Fibroblast of the conjunctiva (primary cell): ENCODE data around the gene MLXIPL.
"Not testable (repeated sequence)": the region's sequence is repeated elsewhere in the genome, so short reads cannot be mapped to it uniquely, and the experiment has no call there.

Source experiments
- DNase-seq: peaks from one replicate; pipeline ENCODE4 v3.0.0-alpha.2; 2010; ENCODE audit warnings: low read depth

The MLXIPL gene

DNA sequence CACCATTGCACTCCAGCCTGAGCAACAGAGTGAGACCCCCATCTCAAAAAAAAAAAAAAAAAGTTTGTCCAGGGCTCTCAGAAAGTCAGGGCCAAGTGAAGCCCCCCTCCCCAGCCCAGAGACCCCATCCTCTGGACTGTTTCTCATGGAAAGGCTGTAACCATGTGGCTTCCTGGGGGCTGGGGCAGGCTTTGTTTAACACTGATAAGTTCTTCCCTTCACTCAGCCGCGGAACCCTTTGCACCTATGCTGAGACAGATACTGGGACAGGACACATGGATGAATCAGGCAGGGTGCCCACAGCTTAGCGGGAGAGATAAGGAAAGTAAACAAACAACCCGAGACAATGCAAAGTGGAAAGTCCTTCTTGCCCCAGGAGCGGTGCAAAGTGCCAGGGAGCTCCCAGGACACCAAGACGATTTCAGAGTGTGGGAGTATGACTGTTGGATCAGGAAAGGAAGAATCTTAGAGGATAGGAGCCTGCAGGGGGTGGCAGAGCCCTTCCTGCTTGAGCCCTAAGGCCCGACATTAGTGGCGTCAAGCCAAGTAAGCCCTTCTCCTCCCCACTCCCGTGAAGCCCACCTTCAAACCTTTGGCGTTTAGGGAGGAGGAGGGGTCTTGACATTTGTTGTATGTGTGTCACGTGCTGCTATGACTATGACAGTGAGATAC is 11.6 kb downstream of the MLXIPL start:
- DNase-seq, result no peak

DNA sequence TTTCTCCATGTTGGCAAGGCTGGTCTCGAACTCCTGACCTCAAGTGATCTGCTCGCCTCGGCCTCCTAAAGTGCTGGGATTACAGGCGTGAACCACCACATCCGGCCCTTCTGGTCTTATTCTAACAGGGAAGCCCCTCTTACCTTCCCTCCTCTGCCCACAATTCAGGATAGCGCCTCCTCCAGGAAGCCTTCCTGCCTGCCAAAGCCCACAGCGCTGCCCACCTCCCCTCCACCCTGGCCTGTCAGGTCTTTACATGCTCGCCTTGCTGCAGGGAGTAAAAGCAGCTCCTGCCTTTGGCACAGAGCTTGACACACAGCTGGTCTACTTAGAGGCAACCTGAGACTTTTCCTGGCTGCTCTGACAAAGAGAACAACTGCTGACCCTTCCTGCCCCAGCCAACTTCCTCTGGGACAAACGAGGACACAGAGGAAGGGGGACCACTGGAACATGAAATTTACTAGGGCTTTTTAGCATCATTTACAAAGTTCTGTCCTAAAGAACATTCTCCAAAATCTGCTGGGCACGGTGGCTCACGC is 13.2 kb downstream of the MLXIPL start:
- DNase-seq, result no peak

DNA sequence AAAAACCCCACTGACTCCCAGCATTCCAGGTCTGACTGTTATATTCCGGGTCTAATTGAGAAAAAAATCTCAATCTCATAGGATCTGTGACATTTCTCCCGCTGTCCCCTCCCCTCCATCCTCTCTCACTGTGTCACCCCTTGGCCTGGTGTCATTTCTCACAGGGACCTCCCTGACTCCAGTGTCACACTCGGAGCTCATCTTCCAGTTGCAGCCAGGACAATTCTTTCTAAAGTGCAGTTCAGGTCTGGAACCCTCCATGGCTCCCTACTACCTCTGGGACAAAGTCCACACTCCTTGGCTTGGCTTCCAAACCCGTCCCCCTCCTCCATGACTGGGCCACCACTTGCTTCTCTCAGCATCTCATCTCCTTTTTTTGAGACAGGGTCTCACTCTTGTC is 14.2 kb downstream of the MLXIPL start:
- DNase-seq, result no peak

DNA sequence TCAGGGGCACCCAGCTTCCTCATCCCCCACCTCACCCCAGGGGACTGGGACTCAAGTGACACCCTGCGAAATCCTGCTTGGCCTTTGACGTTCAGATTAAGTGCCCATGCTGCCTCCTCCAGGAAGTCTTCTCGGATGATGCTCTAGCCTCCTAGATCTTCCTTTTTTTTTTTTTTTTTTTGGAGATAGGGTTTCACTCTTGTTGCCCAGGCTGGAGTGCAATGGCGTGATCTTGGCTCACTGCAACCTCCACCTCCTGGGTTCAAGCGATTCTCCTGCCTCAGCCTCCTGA is 16.7 kb downstream of the MLXIPL start:
- not testable (repeated sequence) for DNase-seq

DNA sequence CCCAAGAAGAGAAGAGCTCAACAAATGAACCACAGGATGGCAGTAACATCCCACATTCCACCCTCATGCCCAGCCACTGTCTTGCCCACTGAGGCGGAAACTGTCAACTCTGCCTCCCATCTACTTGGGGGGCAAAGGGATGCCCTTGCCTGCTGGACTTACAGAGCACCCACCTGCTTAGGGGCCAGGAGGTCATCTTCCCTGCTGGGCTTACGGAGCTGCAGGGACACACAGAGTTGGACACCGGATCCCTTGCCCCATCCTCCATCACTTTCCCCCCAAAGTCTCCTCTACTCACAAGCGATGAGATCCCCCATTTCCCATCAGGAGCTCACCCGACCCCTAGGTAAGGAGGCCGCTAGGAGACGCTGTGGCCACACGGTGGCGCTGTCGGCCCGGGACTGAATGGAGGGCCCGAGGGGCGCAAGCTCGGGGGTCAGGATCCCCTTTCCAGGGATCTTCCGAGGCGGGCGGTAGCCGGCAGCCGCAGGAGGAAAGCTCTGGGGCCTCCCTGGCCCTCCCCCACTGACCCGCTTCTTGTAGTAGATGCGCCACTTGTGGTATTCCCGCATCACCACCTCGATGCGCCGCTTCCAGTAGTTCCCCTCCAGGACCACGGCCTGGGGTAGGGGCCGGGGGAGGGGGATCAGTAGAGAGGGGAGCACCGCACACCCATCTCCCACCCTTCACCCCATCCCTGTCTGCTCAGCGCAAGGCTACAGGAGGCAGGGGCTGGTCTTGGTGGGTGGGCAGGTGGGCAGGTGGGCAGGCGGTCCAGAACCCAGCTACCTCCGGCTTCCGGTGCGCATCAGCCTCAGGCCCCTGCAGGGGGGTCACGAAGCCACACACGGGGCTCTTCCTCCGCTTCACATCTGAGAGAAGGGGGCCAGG is 17.3 kb downstream of the MLXIPL start:
- DNase-seq, result no peak

DNA sequence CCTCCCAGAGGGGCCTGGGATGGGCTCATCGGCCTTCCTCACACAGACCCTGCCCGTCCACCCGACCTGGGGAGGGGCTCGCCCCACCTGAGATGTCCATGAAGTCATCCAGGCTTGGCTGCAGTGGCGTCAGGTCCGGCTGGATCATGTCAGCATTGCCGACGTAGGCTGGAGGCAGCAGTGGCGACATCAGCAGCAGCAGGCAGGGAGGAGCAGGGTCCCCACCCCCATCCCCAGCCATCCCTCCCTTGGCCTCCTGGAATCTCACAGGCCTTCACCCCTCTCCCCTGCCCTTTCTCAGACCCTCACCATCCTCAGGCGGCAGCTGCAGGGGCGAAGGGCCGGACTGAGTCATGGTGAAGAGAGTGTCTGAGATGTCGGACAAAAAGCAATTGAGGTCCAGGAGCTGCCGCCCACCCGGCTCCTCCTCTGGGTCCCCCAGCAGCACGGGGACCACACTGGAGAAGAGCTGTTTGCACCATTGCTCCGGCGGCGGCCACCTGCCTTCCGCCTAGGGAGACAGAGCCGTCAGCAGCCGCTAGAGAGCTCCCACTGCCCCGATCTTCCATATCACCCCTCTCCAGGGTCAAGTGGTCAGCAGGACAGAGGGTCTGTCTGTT is 18.6 kb downstream of the MLXIPL start:
- no peak for DNase-seq

DNA sequence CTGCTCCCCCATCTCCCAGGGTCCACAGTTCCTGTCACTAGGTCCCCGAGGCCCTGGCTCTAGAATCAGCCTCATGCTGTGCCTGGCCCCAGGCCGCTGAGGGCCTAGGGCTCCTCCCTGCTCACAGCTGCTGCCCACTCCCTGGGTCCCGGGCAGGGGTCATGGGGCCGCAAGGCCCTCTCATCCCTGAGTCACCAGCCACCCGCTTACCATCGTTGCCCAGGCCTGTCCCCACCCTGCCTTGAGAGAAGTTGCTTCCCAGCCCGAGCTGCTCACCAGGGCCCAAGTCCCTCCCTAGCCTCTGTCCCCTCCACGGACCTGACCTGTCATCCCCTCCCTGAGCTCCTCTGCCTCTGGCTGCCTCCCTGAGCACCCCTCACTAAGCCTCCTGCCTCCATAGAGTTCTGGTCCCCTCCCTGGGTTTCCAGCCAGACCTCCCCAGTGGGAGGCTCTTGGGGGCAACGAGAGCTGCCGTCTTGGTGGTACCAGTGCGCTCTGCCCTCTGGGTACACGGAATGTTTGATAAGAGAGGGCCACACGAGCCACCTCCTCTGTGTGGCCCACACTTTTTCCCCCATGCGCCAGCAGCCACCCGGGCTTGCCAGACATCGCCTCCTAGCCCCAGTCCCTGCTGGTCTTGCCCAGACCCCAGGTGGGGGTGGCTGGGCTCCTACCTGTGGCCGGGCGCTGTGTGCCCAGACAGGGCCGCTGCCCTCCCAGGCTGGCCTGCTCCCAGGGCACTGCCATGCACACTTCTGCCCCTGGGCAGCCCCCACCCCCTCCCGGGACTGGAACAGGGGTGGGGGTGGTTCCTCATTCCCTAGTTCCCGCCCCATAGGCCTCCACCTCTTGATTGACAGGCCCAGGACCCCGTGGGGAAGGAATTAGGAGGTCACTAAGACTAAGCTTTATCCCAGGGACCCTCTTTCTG is 21.3 kb downstream of the MLXIPL start:
- DNase-seq, result no peak

DNA sequence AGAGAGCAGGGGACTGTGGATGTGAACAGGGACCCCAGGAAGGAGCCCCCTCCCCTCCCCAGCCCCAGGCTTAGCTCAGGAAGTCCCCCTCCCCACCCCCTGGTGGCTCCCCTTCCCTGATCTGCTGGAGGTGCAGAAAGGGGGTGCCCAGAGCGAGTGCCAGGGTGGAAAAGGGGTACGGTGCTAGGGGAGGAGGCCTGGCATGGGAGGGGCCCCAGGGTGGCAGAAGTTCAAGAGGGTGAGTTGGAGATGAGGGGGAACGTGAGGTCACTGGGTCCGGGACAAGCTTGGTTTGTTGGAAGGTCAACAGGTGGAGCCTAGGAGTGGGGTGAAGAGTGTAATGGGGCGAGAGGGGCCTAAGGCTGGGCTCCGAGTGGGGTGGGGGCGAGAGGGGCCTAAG is 24.4 kb downstream of the MLXIPL start:
- DNase-seq, result no peak

DNA sequence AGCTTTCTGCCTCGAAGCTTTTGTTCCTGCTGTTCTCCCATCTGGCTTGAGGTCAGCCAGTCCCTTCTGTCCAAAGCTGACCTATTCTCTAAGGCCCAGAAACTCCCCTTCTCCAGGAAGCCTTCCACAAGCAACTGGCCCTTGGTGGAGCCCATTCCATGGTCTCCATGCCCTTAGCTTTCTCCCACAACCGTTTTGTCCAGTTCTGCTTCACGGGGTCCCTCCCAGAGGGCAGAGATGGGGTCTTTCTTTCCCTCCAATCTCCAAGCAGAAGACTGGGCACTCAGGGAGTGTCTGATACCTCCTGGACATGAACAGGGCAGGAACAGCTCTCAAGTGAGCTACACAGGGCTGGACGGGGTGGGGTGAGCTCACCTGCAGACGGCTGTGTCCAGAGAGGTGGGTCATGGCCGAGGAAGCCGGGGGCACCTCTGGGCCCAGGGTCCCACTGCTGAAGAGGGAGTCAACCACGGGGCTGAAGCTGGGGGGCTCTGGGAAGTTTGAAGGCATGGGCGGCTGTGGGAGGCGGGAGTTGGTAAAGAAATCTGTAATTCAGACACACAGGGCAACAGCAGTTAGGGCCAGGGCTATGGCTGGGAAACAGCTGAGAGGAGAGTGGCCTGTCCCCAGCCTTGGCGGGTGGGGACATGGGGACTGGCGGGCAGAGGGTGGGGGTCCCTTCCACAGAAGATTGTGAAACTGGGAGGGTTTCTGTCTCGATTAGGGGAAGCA is 25.0 kb downstream of the MLXIPL start:
- no peak for DNase-seq

DNA sequence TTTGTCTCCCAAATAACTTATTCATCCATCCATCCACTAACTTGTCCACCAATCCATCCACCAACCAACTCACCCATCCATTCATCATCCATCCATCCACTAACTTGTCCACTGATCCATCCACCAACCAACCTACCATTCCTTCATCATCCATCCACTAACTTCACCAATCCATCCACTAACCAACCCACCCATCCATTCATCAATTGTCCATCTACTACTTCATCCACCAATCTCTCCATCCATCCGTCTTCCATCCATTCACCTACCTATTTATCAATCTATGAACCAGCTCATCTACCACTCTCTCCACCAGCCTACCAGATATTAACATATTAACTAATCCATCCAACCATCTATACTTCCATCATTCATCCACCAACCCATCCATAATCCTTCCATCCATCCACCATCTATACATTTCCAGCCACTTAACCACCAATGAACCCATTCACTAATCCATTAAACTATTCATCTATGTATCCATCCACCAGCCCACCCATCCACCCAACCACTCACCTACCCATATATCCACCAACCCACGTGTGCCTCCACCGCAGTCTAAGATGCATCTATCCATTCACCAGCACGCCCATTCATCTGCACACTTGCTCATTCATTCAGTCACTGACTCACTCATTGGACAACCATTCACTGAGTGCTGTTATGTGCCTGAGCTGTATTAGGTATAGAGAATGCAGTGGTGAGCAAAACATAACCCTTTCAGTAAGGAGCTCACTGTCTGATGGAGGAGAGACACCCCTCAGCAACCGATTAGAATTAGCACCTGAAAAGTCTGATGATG is 26.1 kb downstream of the MLXIPL start:
- no peak for DNase-seq

DNA sequence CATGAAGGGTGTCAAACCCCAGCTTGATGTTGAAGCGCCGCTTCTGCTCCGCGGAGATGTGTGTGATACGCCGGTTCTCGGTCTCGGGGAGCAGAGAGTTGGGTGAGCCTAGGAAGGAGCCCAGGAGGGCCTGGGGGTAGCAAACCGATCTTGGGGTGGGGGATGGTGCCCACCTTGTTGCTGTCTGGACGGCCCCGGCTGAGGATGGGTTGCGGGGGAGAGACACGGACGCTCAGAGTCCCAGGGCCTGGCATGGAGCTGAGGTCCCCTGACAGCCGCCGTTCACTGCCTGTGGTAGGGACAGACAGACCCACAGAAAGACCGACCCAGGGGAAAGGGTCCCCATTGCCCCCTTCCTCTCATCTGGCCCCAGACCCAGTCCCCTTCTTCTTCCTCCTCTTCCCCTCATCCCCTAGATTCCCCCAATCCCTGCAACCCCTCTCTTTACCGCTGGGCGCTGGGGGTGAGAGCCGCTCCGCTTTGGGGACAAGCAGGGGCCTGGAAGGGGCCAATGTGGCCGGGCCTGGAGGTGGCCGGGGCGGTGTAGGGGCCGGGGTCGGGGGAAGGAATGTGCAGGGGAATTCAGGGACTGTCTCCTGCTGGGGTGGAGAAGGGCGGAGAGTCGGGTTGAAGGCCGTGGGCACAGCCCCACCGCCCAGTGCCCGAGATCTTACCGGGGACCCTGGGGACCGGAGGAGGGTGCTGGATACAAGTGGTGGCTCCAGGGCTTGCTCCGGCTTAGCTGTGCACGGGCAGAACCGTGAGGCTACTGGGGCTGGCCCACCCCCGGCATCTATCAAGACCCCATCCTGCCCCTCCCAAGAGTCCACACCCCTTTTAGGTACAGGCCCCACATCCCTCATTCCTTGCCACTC is 27.9 kb downstream of the MLXIPL start:
- no peak for DNase-seq

DNA sequence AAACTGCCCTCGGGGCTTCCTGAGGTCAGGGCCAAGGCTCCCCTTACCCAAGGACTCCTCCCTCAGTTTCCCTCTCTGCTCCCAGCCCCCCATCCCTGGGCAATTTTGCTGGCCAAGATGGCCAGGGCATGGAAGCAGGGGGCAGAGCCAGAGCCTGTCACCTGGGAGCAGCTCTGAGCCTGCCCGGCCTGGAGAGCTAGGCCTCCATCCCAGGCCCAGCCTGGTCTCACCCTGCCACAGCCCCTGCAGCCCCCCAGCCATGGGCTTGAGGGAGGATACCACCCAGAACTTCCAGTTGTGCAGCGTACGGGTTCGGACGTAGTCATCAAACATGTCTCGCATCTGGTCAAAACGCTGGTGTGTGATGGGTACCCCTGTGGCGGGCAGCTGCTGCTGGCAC is 29.0 kb downstream of the MLXIPL start:
- DNase-seq, result no peak

DNA sequence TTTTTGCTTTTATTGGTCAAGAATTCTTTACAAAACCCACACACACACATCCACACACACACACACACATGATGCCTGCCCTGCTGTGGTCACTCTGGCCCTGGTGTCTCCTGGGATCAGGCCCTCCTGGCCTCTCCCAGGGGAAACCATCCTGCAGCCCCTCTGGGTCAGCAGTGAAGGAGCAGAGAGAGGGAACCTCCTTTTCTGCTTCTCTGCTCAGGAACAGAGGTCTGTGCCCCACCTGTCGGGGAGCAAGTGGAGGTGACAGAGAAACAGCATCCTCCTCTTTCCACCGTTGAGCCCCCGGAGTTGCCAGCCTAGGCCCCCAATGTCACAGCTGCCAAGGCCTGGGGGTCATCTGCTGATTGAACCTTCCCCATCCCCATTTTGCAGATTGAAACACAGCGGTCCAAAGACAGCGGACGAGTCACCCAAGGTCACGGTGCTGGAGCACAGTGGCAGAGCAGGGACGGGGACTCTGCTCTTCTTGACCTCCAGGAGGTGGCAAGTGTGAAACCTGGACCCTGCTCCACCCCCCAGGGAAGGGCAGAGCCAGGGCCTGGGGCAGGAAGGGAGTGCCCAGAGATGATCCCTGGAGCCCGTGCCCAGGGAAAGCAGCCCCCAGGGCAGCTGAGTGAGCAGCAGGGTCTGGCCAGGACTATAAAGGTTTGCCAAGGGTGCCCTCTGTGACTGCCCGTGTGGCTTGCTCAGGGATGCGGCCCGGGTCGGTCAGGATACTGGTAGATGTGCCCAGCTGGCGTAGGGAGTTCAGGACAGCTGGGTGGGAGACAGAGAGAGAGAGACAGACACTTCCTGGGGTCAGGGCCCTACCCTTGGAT is 30.9 kb downstream of the MLXIPL start:
- DNase-seq, result no peak

DNA sequence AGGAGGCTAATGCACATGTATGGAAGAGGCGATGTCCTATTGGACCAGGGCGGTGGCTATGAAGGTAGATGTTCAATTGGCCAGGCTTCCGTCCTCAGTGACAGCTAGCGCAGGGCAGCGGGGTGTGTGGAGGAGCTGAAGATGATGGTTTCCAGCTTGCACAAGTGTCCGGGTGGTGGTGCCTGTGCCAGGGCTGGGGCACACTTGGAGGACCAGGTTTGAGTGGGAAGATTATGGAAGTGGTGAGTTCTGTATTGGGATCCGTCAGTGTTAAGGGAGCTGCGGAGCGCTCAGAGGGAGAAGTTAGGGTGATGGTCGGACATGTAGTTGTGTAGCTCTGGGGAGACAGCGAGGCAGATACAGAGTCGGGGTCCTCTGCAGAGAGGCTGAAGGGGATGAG is 37.4 kb downstream of the MLXIPL start:
- no peak for DNase-seq

DNA sequence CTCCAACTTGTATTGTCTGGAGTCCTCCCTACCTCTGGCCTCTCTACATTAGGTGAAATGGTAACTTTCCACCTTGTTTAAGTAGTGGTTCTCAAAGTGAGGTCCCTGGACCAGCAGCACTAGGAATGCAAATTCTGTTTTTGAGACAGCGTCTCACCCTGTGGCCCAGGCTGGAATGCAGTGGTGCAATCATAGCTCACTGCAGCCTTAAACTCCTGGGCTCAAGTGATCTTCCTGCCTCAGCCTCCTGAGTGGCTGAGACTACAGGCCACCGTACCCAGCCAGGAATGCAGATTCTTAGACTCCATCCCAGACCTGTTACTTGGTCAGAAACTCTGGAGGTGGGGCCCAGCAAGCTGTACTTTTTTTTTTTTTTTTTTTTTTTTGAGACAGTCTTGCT is 39.1 kb downstream of the MLXIPL start:
- DNase-seq, result no peak

DNA sequence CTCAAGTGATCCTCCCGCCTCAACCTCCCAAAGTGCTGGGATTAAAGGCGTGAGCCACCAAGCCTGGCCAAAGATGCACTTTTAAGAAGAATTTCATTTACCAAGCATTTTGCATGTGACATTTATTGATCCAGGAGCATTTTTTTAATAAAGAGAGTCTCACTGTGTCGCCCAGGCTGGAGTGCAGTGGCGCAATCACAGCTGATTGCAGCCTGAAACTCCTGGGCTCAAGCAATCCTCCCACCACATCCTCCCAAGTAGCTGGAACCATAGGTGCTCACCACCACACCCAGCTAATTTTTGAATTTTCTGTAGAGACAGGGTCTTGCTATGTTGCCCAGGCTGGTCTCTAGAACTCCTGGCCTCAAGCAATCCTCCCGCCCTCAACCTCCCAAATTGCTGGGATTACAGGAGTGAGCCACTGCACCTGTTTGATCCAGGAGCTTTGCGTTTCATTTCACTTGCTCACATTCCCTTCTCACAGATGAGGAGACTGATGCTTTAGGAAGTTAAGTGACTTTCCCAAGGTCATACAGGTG is 41.6 kb downstream of the MLXIPL start:
- DNase-seq, result no peak

DNA sequence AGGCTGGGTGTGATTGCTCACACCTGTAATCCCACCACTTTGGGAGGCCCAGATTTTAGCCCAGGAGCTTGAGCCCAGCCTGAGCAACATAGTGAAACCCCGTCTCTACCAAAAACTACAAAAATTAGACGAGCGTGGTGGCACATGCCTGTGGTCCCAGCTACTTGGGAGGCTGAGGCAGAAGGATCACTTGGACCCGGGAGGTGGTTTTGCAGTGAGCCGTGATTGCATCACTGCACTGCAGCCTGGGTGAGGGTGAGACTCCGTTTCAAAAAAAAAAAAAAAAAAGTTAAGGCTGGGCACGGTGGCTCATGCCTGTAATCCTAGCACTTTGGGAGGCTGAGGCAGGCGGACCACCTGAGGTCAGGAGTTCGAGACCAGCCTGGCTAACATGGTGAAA is 43.3 kb downstream of the MLXIPL start:
- DNase-seq, result not testable (repeated sequence)
